Spleen (tissue), 7 donors: ENCODE data around the gene HELZ2.

ENCODE experiments used
- POLR2A ChIP-seq, 3 donors: fragments of 450-650 bp; IDR thresholded peaks; one replicate each; pipeline ENCODE4 v1.5.1; 2017; ENCODE audit warnings: antibody characterized with exemption in 3 of 3, mild to moderate bottlenecking in 1 of 3
- POLR2AphosphoS5 ChIP-seq, 3 donors: sonication (generic); formaldehyde crosslinking; IDR thresholded peaks; one replicate each; pipeline ENCODE4 v1.5.1; 2017; ENCODE audit warnings: antibody characterized with exemption in 3 of 3
- TF ChIP-seq, protein P1 (sequence below), 11 experiments: fragments of 200-600 bp in 7 of 11; fragments of 450-650 bp in 4 of 11; sonication (generic) in 4 of 11; IDR thresholded peaks in 8 of 11; conservative IDR thresholded peaks in 3 of 11; 1 replicate in 7 of 11; 2 replicates in 4 of 11; pipeline versions ENCODE4 v1.4.0 to v1.8.0; 2016 to 2021; ENCODE audit warnings: antibody characterized with exemption in 11 of 11, inconsistent platforms in 4 of 11, mild to moderate bottlenecking in 1 of 11
- donor health status: DM: no; HTN: no; CAD: no; lungs with moderate emphysema.
- donor health status: DM: no; HTN: no; CAD: no.
- donor health status: DM: no; HTN: no; CAD: no.

DNA sequence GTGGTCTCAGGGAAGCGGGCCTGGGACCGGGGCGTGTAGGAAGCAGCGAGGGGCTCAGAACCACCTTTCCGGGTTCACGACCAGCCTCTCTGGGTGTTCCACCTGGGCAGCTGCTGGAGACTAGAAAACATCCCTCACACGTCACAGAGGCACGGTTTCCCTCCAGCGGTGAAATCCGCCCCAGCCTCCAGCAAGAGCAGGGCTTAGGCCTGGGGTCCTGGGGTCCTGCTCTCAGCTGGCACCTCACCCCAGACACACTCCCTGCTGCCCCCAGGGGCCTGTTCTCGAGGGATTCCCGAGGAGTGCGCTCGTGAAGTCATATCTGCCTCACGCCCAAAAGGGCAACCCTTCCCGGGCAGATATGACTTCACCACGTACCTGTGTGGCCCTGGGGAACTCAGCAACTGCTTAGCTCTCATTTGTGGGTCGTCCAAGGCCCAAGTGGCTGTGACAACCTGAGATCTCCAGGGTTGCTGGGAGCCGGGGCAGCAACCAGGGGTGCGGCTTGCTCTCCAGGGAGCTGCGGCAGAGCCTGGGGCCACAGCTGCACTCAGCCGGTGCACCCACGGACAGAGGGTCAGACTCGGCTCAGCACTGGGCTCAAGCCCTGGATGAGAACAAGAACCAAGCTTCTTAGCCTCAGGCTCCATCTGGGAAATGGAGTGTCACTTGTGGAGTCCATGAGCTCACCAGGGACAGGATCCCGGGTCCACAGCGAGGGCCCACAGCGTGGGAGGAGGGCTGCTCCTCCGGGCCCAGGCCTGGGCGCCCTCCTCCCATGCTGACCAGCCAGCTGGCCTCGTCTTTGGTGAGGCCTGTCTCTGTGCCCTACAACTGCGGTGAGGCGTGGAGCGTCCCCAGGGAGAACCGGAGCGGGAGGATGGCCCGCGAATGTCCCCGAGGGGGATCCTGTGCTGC lies 19.4 kb downstream of the HELZ2 start:
- TF ChIP-seq, protein P1, sequence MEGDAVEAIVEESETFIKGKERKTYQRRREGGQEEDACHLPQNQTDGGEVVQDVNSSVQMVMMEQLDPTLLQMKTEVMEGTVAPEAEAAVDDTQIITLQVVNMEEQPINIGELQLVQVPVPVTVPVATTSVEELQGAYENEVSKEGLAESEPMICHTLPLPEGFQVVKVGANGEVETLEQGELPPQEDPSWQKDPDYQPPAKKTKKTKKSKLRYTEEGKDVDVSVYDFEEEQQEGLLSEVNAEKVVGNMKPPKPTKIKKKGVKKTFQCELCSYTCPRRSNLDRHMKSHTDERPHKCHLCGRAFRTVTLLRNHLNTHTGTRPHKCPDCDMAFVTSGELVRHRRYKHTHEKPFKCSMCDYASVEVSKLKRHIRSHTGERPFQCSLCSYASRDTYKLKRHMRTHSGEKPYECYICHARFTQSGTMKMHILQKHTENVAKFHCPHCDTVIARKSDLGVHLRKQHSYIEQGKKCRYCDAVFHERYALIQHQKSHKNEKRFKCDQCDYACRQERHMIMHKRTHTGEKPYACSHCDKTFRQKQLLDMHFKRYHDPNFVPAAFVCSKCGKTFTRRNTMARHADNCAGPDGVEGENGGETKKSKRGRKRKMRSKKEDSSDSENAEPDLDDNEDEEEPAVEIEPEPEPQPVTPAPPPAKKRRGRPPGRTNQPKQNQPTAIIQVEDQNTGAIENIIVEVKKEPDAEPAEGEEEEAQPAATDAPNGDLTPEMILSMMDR (IDR thresholded peaks at IDR 0.05 in 8 of 11, conservative IDR thresholded peaks at IDR 0.05 in 3 of 11) = no peak
- TF ChIP-seq POLR2AphosphoS5 (IDR thresholded peaks at IDR 0.05) = peak in 2 of 3 donors; percentile 18 to 22
- TF ChIP-seq POLR2A (IDR thresholded peaks at IDR 0.05) = no peak
